Cardiac muscle cell (in vitro differentiated cells and primary cell): Measurements from ENCODE around the gene KCNK2. TPM values are rescaled to one million over a fixed set of nuclear protein-coding genes. Genes with fewer than 3 reads are reported as not detected.

ENCODE experiments used
- DNase-seq, 2 donors: peaks; one replicate each; pipeline versions ENCODE4 v3.0.0 to v3.0.0-alpha.2; 2010 to 2017; ENCODE audit warnings: low read depth in 1 of 2, low spot score in 1 of 2
- H3K27ac ChIP-seq: fragments of 200-600 bp; sonication (generic); 2 replicates; pipeline ENCODE4 v1.5.1; 2016
- H3K27me3 ChIP-seq: fragments of 200-600 bp; sonication (generic); 2 replicates; pipeline ENCODE4 v1.6.0; 2016; ENCODE audit warnings: control low read depth
- H3K36me3 ChIP-seq: fragments of 200-600 bp; sonication (generic); 2 replicates; pipeline ENCODE4 v1.5.1; 2016; ENCODE audit warnings: control low read depth
- H3K4me1 ChIP-seq: fragments of 200-600 bp; sonication (generic); 2 replicates; pipeline ENCODE4 v1.8.1; 2017; ENCODE audit warnings: low read depth, mild to moderate bottlenecking, mixed run types
- H3K4me3 ChIP-seq: fragments of 200-600 bp; sonication (generic); 2 replicates; pipeline ENCODE4 v1.5.1; 2016; ENCODE audit warnings: mild to moderate bottlenecking
- H3K9me3 ChIP-seq: fragments of 200-600 bp; sonication (generic); 2 replicates; pipeline ENCODE4 v1.5.1; 2017; ENCODE audit warnings: low read depth, mild to moderate bottlenecking, control low read depth
- CTCF ChIP-seq: IDR thresholded peaks from 2 replicates; pipeline ENCODE4 v1.5.1; 2012; ENCODE audit warnings: low read depth, mild to moderate bottlenecking, low read length
- polyA plus RNA-seq: library from polyadenylated mRNA; unstranded; fragments of >200 nt; fragmentation: Nextera tagmentation; extraction: Ambion mirVana; gene quantifications from 2 replicates; pipeline ENCODE4 v1.2.1, GENCODE V29; 2016
- total RNA-seq: library from RNA; depleted of rRNA; stranded (reverse); fragments of >200 nt; gene quantifications from 2 replicates; pipeline ENCODE4 v1.2.3, GENCODE V29; 2016

Gene KCNK2
- total and polyA plus RNA-seq, 2 experiments from 2014 or later = not detected

- Histone ChIP-seq H3K4me3 (no peak overlapping the region), H3K9me3 (no peaks in the 10 kb centered on the region), H3K4me1 (no peaks in the 10 kb centered on the region), H3K27ac (no peak overlapping the region), H3K27me3 (no peaks in the 10 kb centered on the region), H3K36me3 (no peaks in the 10 kb centered on the region)
- no peak for TF ChIP-seq CTCF
- peak in 1 of 2 donors; percentile 12 for DNase-seq
These were observed 37.3 kb downstream of the KCNK2 start for GRCh38 chr1:215119719-215120365.

DNA sequence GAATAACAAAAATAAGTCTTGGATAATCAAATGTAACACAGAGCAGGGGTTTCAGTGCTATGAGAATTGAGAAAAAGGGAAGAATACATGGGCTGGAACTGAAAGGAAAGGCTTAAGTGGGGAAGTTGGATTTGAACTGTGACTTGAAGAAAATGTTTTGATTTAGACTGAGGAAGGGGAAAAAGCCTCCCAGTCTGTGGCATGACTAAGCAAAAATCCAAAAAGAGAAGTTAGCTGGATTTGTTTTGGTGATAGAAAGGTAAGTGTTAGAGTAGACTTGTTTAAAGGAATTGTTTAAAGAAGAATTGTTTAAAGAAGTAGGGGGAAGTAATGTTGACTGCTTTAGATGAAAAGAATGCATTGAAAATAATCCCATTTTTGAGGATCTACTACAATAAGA lies 46.0 kb downstream of the KCNK2 start:
- DNase-seq = no peak
- no peak overlapping the region for H3K4me3 ChIP-seq
- no peaks in the 10 kb centered on the region for H3K36me3 ChIP-seq
- no peaks in the 10 kb centered on the region for H3K4me1 ChIP-seq
- TF ChIP-seq CTCF = no peak
- H3K27ac ChIP-seq = no peak overlapping the region
- H3K27me3 ChIP-seq = no peaks in the 10 kb centered on the region
- no peaks in the 10 kb centered on the region for H3K9me3 ChIP-seq

- H3K4me3 ChIP-seq = no peak overlapping the region
- H3K4me1 ChIP-seq = no peaks in the 10 kb centered on the region
- no peaks in the 10 kb centered on the region for H3K36me3 ChIP-seq
- H3K9me3 ChIP-seq = no peaks in the 10 kb centered on the region
- no peak for TF ChIP-seq CTCF
- DNase-seq = no peak
- H3K27ac ChIP-seq = no peak overlapping the region
- H3K27me3 ChIP-seq = no peaks in the 10 kb centered on the region
These were observed 48.8 kb downstream of the KCNK2 start for GRCh38 chr1:215131291-215131690.

GRCh38 chr1:215132156-215132555 lies 49.6 kb downstream of the KCNK2 start:
- no peak overlapping the region for H3K27ac ChIP-seq
- no peak overlapping the region for H3K4me3 ChIP-seq
- H3K36me3 ChIP-seq = no peaks in the 10 kb centered on the region
- no peak for DNase-seq
- no peaks in the 10 kb centered on the region for H3K9me3 ChIP-seq
- TF ChIP-seq CTCF = no peak
- no peaks in the 10 kb centered on the region for H3K4me1 ChIP-seq
- no peaks in the 10 kb centered on the region for H3K27me3 ChIP-seq

- H3K9me3 ChIP-seq = no peaks in the 10 kb centered on the region
- no peak overlapping the region for H3K27ac ChIP-seq
- H3K27me3 ChIP-seq = no peaks in the 10 kb centered on the region
- DNase-seq = no peak
- H3K4me1 ChIP-seq = no peaks in the 10 kb centered on the region
- no peak overlapping the region for H3K4me3 ChIP-seq
- TF ChIP-seq CTCF = no peak
- no peaks in the 10 kb centered on the region for H3K36me3 ChIP-seq
These were observed 51.0 kb downstream of the KCNK2 start for GRCh38 chr1:215133532-215133931.
